HG03108 (cell line): ENCODE data around the gene PRRX1.

Source experiments
- ATAC-seq: cut with Tn5 transposase; IDR thresholded peaks from one replicate; pipeline ENCODE4 v1.9.1; 2021; ENCODE audit warnings: moderate library complexity; ENCODE audit not compliant: unreplicated experiment

Gene PRRX1

GRCh38 chr1:170664093-170664827 lies at the start of gene PRRX1:
Gene PRRX1, plus strand, starts transcription at chr1:170664131. Its CDS starts 88 bp downstream, at chr1:170664219.
- no peak for ATAC-seq

- ATAC-seq, result no peak
Observed at GRCh38 chr1:170617591-170618330, 46.2 kb upstream of the PRRX1 start.

- ATAC-seq, result no peak
Observed at GRCh38 chr1:170618421-170618820, 45.5 kb upstream of the PRRX1 start.

- no peak for ATAC-seq
Observed at GRCh38 chr1:170619241-170620028, 44.5 kb upstream of the PRRX1 start.

GRCh38 chr1:170620164-170620563 lies 43.8 kb upstream of the PRRX1 start:
- ATAC-seq, result no peak

- ATAC-seq, result no peak
Observed at GRCh38 chr1:170623171-170623570, 40.8 kb upstream of the PRRX1 start.

- no peak for ATAC-seq
Observed at GRCh38 chr1:170624146-170624545, 39.8 kb upstream of the PRRX1 start.

GRCh38 chr1:170630977-170631376 lies 33.0 kb upstream of the PRRX1 start:
- ATAC-seq, result no peak

GRCh38 chr1:170634293-170634692 lies 29.6 kb upstream of the PRRX1 start:
- no peak for ATAC-seq

GRCh38 chr1:170634824-170635410 lies 29.0 kb upstream of the PRRX1 start:
- ATAC-seq, result no peak

GRCh38 chr1:170640581-170640980 lies 23.4 kb upstream of the PRRX1 start:
- no peak for ATAC-seq

- no peak for ATAC-seq
Observed at GRCh38 chr1:170657275-170657853, 6.6 kb upstream of the PRRX1 start.

GRCh38 chr1:170659399-170660035 lies 4.4 kb upstream of the PRRX1 start:
- ATAC-seq, result no peak

GRCh38 chr1:170660281-170660713 lies 3.6 kb upstream of the PRRX1 start:
- no peak for ATAC-seq

GRCh38 chr1:170660871-170661645 lies 2.9 kb upstream of the PRRX1 start:
- no peak for ATAC-seq

GRCh38 chr1:170661646-170662411 lies 2.1 kb upstream of the PRRX1 start:
- ATAC-seq, result no peak

- no peak for ATAC-seq
Observed at GRCh38 chr1:170662561-170663403, 1.1 kb upstream of the PRRX1 start.
